ENCODE results near the gene COL5A2.

Gene COL5A2

GRCh38 chr2:189047171-189047888, 132.2 kb downstream of the COL5A2 start:
- DNase-seq = no peak

GRCh38 chr2:189046320-189046719, 133.2 kb downstream of the COL5A2 start:
- no peak for DNase-seq

DNA sequence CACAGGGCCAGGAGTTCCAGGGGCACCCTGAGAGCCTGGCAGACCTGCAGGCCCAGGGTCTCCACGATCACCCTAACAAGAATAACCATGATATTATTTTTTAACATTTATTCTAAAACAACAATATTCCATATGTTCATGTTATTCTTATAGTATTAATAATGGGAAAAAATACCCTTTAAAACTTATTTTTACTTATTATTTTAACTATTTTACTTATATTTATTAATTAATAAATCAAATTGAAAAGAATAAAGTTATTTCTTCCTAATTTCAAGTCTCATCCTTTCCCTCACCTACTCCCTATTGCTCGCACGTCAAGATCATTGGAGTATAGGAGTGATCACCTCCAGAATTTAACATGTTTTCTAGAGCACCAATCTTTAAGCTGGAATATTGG, 133.7 kb downstream of the COL5A2 start:
- no peak for DNase-seq

DNA sequence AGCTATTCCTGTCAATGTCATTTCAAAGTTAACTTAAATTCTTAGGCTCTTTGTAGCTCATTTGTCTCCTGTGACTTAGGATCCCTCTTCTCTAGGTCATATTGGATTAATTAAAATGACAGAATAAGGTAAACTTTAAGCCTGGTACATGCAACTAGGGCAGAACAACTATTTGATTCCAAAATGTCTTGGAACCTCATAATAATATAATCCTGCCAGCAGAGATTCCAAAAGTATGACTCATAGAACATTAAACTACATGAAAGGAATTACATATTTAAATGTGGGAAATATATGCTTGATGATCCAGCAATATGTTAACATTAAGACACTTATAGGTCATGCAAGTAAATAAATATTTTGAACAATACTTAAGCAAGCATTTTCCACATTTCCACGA, 142.0 kb downstream of the COL5A2 start:
- no peak for DNase-seq

DNA sequence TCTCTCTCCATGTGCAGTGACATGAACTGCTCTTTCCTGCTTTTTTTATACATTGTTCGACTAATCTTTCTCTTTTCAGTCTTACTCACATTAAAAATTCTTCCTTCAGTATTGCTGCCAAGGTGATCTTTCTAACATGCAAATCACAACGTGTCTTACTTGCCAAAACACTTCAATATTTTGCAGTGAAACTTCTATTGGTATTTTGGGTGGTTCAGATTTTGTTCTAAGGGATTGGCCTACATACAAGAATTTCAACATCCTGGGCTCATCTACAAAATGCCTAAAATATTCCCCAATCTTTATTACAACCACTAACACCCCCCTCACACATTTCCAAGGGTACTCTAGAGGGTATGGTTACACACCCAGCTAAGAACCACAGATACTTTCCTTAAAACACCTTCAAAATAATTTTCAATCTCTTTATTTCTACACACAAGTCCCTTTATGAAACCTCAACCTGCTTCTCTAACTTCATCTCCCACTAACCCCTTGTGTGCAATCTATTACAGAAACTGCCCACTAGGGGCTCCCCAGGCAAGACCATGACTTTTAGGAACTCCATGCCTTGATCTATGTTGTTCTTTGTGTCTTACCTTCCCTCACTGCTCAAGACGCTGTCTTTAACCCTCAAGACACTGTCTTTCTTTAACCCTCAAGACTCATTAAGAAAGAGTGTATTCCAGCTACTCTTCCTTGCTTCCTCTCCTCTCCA, 154.5 kb downstream of the COL5A2 start:
- no peak for DNase-seq

GRCh38 chr2:189022492-189022891, 157.1 kb downstream of the COL5A2 start:
- no peak for DNase-seq

DNA sequence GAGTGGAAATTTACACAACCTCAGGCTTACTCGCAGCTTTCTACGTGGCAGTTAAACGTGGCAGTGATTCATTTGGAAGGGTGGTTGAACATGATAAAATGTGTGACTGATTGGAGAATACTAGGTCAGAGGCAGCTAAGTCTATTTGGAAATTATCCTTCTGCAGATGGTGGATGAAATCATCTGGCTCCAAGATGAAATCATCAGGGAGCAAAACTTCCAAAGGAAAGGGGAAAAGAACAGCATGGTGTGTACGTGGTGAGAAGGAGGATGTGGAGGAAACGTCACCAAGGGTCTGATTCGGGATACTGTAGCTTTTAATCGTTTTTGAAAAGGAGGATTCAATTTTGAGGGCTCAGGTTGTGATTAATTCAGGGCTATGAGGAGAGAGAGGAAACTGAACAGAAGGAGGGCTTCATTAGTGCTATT, 157.5 kb downstream of the COL5A2 start:
- no peak for DNase-seq

GRCh38 chr2:189020179-189020578, 159.4 kb downstream of the COL5A2 start:
- no peak for DNase-seq

- DNase-seq = no peak
Measured at GRCh38 chr2:189018631-189019030, 160.9 kb downstream of the COL5A2 start.

DNA sequence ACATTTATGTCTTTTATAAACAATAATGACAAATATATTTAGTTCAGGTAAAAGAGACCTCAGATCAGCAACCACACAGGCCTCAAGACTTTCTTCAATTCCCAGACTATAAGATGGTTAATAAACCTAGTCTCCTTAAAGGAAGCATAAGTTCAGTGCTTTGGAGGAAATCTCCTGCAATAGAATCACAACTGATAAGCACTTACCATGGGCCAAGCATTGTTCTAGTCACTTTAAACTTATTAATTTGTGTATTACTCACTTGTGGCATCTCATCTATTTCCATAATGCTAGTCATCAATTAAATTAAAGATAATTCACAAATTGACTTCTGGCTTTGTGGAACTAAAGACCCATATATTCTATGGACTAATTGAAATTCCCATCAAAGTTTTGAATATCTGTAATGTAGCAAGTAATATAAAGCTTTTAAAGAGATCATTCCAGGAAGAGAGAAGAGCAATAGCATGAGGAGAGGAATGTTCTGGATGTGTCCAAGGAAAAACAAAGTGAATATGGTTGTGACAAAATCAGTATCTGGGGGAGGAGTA, 163.2 kb downstream of the COL5A2 start:
- no peak for DNase-seq

- DNase-seq = no peak
Measured at GRCh38 chr2:189015359-189015758, 164.2 kb downstream of the COL5A2 start.

DNA sequence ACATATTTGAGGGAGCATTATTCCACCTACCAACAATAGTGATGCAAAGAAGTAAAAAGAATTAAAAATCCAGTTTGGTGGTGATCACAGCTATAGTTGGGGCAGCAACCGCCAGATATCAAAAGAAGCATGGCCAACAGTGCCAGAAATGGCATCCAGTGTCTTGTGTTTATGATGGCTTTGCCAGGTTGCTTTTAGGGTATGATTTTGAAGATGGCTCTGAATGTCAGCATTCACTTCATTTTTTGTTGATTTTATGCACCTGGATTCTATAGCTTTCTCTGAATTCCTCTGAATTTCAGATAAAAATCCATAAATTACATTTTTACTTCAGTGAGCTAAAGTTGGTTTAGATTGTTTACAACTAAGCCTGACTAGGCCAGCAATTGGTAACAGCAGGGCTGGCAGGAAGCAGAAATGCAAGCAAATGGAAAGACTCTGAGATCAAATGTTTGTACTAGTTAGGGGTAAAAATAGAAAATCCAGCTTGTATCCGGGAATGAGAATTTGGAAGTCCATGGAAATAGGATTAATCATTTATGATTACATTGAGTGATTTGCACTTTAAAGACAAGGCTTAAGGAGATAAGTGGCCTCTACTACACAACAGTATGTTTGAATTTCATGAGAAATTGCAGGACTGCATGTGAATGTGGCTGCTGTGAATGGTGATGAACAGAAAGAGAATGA, 165.0 kb downstream of the COL5A2 start:
- DNase-seq = no peak

DNA sequence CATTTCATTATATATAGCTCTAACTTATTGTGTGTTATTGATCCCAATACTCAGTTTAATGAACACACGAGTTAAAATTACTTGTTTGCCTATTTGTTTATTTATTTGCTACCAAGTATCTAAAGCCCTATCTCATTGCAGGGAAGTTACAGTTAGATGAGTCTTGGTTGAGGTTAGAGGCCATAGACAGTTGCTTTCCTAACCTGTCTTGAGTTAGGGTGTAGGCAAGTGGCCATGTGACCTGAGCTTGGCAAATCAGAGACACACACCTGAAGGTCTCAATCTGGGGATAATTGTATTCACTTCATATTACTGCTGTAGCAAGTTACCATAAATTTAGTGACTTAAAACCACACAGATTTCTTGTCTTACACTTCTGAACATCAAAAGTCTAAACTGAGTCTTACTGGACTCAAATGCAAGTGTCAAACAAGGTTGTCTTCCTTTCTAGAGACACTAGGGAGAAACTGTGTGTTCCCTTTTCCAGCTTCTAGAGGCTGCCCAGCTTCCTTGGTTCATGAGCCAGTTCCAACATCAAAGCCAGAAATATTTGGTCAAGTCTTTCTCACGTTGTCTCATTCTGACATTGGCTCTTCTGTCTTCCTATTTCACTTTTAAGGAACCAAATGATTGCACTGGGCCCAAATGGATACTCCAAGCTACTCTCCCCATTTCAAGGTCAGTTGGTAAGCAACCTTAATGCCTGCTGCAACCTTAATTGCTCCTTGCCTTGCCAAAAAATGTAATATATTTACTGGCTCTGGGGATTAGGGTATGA, 165.7 kb downstream of the COL5A2 start:
- DNase-seq = no peak

DNA sequence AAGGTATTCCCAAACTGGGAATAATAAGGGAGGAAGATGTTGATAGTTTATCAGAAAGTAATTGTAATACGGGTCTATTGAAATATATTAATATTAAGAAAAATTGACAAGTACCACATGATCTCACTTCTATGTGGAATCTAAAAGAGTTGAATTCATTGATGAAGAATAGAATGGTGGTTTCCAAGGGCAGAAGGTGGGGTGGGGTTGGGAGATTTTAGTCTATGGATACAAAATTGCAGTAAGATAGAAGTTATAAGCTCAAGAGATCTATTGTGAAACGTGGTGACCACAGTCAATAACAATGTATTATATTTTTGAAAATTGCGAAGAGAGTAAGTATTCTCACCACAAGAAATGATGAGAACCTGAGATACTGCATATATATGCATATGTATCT, 166.5 kb downstream of the COL5A2 start:
- no peak for DNase-seq

- no peak for DNase-seq
Measured at GRCh38 chr2:189012351-189012750, 167.2 kb downstream of the COL5A2 start.

DNA sequence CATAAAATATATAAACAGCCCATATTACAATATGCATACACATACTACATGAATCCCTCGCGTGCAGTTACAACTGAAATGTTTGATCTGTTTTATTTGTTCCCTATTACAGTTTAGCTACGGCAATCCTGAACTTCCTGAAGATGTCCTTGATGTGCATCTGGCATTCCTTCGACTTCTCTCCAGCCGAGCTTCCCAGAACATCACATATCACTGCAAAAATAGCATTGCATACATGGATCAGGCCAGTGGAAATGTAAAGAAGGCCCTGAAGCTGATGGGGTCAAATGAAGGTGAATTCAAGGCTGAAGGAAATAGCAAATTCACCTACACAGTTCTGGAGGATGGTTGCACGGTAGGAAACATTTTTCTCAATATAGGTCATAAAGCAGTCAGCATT, 169.0 kb downstream of the COL5A2 start:
- no peak for DNase-seq

GRCh38 chr2:189008555-189009262, 170.9 kb downstream of the COL5A2 start:
- DNase-seq = no peak

- no peak for DNase-seq
Measured at GRCh38 chr2:189002079-189002478, 177.5 kb downstream of the COL5A2 start.

GRCh38 chr2:189000221-189000620, 179.3 kb downstream of the COL5A2 start:
- DNase-seq = no peak

DNA sequence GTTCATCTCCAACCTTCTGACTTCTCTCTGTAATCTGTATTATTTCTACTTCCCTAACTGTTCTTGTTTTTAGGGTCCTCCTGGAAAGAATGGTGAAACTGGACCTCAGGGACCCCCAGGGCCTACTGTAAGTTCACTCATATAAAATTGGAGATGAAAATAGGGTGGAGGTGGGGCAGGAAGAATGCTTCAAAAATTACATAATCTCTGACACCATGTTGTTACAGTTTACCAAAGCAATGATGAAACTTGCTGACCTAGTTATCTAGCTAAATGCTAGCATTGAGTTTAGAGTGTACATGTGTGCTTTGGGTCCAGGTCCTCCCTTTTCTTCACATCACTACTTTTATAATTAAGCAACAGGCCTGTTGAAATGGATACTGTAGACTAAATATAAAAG, 182.3 kb downstream of the COL5A2 start:
- DNase-seq = no peak

DNA sequence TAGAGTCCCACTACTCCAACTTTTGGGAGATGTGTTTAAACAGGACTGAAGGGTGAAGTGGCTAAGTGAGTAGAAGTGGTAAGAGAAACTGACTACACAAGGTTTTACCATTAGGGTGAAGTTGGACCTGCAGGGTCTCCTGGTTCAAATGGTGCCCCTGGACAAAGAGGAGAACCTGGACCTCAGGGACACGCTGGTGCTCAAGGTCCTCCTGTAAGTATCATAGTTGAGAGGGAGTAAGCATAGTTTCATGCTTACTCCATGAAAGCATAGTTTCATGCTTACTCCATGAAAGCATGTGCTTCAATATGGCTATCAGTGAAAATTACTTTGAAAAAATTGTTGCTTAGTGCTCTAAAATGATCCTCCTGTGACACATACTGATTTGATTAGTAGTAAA, 186.3 kb downstream of the COL5A2 start:
- no peak for DNase-seq

GRCh38 chr2:188986839-188987238, 192.7 kb downstream of the COL5A2 start:
- DNase-seq = no peak

Measured in right forelimb (tissue), 1 donor.